Naive thymus-derived CD4-positive, alpha-beta T cell (primary cell): ENCODE results near the gene ERH. TPM values are rescaled to one million over a fixed set of nuclear protein-coding genes. Genes with fewer than 3 reads are reported as not detected.

ENCODE experiments used
- ATAC-seq: fragments of 150-1000 bp; cut with Tn5 transposase; 2 replicates; pipeline ENCODE4 v1.10.0; 2021; ENCODE audit warnings: mild to moderate bottlenecking, moderate library complexity
- CTCF ChIA-PET: fragments of 350-600 bp; sonication (Branson Sonifier 250); formaldehyde crosslinking; loops from one replicate; lab custom pipeline; 2021; ENCODE audit warnings: antibody characterized with exemption; lab: Charles Lee
- POLR2A ChIA-PET: fragments of 350-600 bp; sonication (Branson Sonifier 250); formaldehyde crosslinking; loops from one replicate; lab custom pipeline; 2021; ENCODE audit warnings: antibody characterized with exemption, inconsistent platforms; lab: Charles Lee
- DNase-seq, 9 donors: peaks; one replicate each; pipeline versions ENCODE4 v3.0.0 to v3.0.0-alpha.2; 2020 to 2022; ENCODE audit warnings: mixed read lengths in 1 of 9
- H3K27ac ChIP-seq: one replicate; pipeline ENCODE4 v1.7.0; 2013; ENCODE audit warnings: mild to moderate bottlenecking, low read depth, low read length, moderate library complexity
- H3K27me3 ChIP-seq, 2 donors: one replicate each; pipeline ENCODE4 v1.7.0; 2013; ENCODE audit warnings: low read length in 2 of 2, mild to moderate bottlenecking in 2 of 2, moderate library complexity in 2 of 2; ENCODE audit not compliant: control insufficient read depth in 2 of 2, insufficient read depth in 2 of 2
- H3K36me3 ChIP-seq, 3 experiments: 1 replicate in 2 of 3; 2 replicates in 1 of 3; pipeline ENCODE4 v1.7.0; 2013; ENCODE audit warnings: low read length in 3 of 3, mild to moderate bottlenecking in 3 of 3, moderate library complexity in 1 of 3; ENCODE audit not compliant: insufficient read depth in 3 of 3, control insufficient read depth in 2 of 3
- H3K4me1 ChIP-seq, 2 donors: one replicate each; pipeline ENCODE4 v1.7.0; 2013; ENCODE audit warnings: low read length in 2 of 2, mild to moderate bottlenecking in 2 of 2, moderate library complexity in 1 of 2; ENCODE audit not compliant: control insufficient read depth in 2 of 2, insufficient read depth in 2 of 2
- H3K4me3 ChIP-seq: 2 replicates; pipeline ENCODE4 v1.7.0; 2013; ENCODE audit warnings: mild to moderate bottlenecking, low read length
- H3K9me3 ChIP-seq, 3 experiments: 1 replicate in 2 of 3; 2 replicates in 1 of 3; pipeline ENCODE4 v1.7.0; 2013; ENCODE audit warnings: low read length in 3 of 3; ENCODE audit not compliant: control insufficient read depth in 2 of 3
- H3K27ac Mint-ChIP-seq, 9 donors: one replicate each; pipeline ENCODE4 v1.8.0; 2020 to 2022; ENCODE audit warnings: mixed read lengths in 9 of 9, mild to moderate bottlenecking in 8 of 9, moderate library complexity in 5 of 9, inconsistent platforms in 2 of 9
- H3K27me3 Mint-ChIP-seq, 5 donors: one replicate each; pipeline ENCODE4 v1.8.0; 2021 to 2022; ENCODE audit warnings: mixed read lengths in 5 of 5, mild to moderate bottlenecking in 1 of 5
- H3K36me3 Mint-ChIP-seq, 5 donors: one replicate each; pipeline ENCODE4 v1.8.0; 2020 to 2022; ENCODE audit warnings: mixed read lengths in 5 of 5, mild to moderate bottlenecking in 3 of 5, inconsistent platforms in 1 of 5
- H3K4me1 Mint-ChIP-seq, 7 donors: one replicate each; pipeline ENCODE4 v1.8.0; 2020 to 2022; ENCODE audit warnings: mixed read lengths in 7 of 7, mild to moderate bottlenecking in 3 of 7, inconsistent platforms in 1 of 7
- H3K4me3 Mint-ChIP-seq, 10 donors: one replicate each; pipeline ENCODE4 v1.8.0; 2020 to 2022; ENCODE audit warnings: mild to moderate bottlenecking in 10 of 10, mixed read lengths in 10 of 10, moderate library complexity in 6 of 10, inconsistent platforms in 2 of 10
- H3K9me3 Mint-ChIP-seq, 11 donors: one replicate each; pipeline ENCODE4 v1.8.0; 2020 to 2022; ENCODE audit warnings: mixed read lengths in 11 of 11, mild to moderate bottlenecking in 4 of 11, inconsistent platforms in 1 of 11, moderate library complexity in 1 of 11
- intact Hi-C, 2 donors: fragments of 100-400 bp; cut with micrococcal nuclease; formaldehyde crosslinking; loops; one replicate each; pipeline ENCODE4 v1.15.1; 2023
- polyA plus RNA-seq, 2 donors: library from polyadenylated mRNA; unstranded; fragments of 300-500 nt; fragmentation: Illumina TruSeq; gene quantifications; one replicate each; pipeline ENCODE4 v1.2.3, GENCODE V29; 2021
- total RNA-seq, 6 experiments: library from RNA in 5 of 6; stranded (reverse) in 5 of 6; gene quantifications; 1 replicate in 5 of 6; 2 replicates in 1 of 6; pipeline ENCODE4 v1.2.3 and lab custom pipeline; 2021 to 2026

The ERH gene
- total RNA-seq (100 to 1,000 TPM in 2 of 5 experiments, 10 to 100 TPM in 3; 85.1 to 330 (median 96.3) TPM), polyA plus RNA-seq (10 to 100 TPM; 26.4 to 67.9 TPM), total RNA-seq (lab: John Stamatoyannopoulos, UW) (18.8 reads per million, percentile 49 among the genes with 10 or more reads in this experiment)

DNA sequence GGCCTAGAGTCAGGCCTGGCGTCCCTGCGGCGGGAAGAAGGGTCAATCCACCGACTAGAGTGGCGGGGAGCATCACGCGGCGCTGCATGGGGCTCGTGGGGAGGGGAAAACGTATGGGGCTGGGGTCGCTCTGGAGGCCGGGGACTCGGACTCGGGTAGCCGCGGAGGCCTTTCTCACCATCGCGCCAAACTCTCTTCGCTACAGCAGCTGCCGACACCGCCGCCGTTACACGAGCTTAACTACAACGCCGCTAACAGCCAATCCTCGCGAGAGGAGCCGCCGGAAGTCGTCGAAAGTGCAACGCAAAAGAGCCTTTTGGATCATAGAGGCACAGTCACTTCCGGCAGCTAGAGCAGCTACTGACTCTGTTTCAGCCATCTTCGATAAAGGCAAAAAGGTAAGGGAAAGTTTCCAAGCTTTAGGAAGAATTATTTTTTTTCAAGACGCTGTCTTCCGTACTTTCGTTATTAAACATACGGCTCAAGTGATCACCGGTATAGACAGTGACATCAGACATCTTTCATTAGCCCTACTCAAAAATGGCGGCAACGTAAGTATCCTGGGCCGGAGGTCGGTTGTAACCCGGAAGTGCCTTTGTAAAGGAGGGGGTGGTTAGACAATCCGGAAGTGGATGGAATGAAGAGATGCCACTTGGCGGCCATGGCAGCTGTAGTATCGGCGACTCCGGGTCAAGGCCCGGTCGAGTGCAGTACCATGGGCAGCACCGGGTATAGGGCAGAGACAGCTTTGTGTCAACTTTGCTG lies at the start of gene ERH, which contains the start of gene SLC39A9:
Gene ERH, minus strand, starts transcription at position 247 of the 765 bp plus-strand sequence. Its CDS starts 66 bp downstream, at position 181.
Gene SLC39A9, plus strand, starts transcription at position 640 of the 765 bp plus-strand sequence. CDS start 678 bp downstream, outside the sequence.
- intact Hi-C loops, result loop anchor here (1.0 to 10.0 kb wide), 16 partner anchors 44 to 1724 kb away; partner anchors contain the start of genes EXD2 (in 2 of the 2), ZFYVE26 (in 2 of the 2), COX16 (in 1 of the 2) and DCAF5 (in 1 of the 2)

DNA sequence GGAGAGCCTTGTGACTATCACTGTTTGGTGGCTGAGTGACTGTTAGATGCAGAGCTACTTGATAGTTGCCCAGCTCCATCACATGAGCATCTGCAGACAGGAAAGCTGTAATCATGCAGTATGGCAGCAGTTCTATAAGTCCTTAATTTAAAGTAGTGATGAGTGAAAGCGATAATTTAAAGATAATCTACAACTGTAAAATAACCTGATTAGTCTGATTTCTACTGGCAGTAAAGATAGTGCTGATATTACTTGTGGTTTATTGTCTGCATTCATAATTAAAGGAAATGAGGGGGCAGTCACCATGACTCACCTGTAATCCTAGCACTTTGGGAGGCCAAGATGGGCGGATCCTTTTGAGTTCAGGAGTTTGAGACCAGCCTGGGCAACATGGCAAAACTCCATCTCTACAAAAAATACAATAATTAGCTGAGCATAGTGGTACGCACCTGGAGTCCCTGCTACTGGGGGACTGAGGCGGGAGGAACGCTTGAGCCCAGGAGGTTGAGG lies 45.3 kb upstream of the ERH start:
- Mint-ChIP-seq H3K9me3 (no peaks in the 10 kb centered on the region), H3K4me1 (peaks cover 0 to 14% (median 4%) of the 10 kb centered on the region in 7 donors), H3K27me3 (no peaks in the 10 kb centered on the region), H3K4me3 (no peak overlapping the region), H3K27ac (no peak overlapping the region), H3K36me3 (peaks cover 6 to 50% (median 33%) of the 10 kb centered on the region in 5 donors)
- Histone ChIP-seq H3K27me3 (no peaks in the 10 kb centered on the region), H3K9me3 (no peaks in the 10 kb centered on the region), H3K36me3 (peaks cover 6 to 19% (median 6%) of the 10 kb centered on the region in 3 experiments), H3K4me1 (no peaks in the 10 kb centered on the region), H3K4me3 (no peak overlapping the region), H3K27ac (no peak overlapping the region)
- intact Hi-C loops, result no loop called here
- ATAC-seq (no peak), DNase-seq (no peak)
- CTCF ChIA-PET, result interaction anchor here (1.4 kb wide), 1 partner anchor 15 kb away, joined by 4 read pairs; no protein-coding TSS in a partner anchor
- POLR2A ChIA-PET, result no interaction called here

More for the DNA sequence above, at the start of gene ERH, which contains the start of gene SLC39A9:
- ATAC-seq (peak; percentile 93), DNase-seq (peak; percentile 78 to 97 (median 94))
- Histone ChIP-seq H3K4me1 (peaks cover 31 to 52% of the 10 kb centered on the region in 2 donors), H3K27ac (peak within 1 kb of the TSS; percentile 86), H3K27me3 (no peaks in the 10 kb centered on the region), H3K9me3 (no peaks in the 10 kb centered on the region), H3K36me3 (peaks cover 10 to 32% (median 17%) of the 10 kb centered on the region in 3 experiments), H3K4me3 (peak within 1 kb of the TSS; percentile 81)
- peaks cover 0 to 30% (median 20%) of the 10 kb centered on the region in 5 donors for H3K36me3 Mint-ChIP-seq
- H3K27ac Mint-ChIP-seq, result peak within 1 kb of the TSS; percentile 98 to 100 (median 100)
- peaks cover 39 to 93% (median 73%) of the 10 kb centered on the region in 7 donors for H3K4me1 Mint-ChIP-seq
- ChIA-PET CTCF (interaction anchor here (0.6 to 1.8 kb wide), 3 partner anchors 248 to 1146 kb away, joined by 3 read pairs; no protein-coding TSS in a partner anchor), POLR2A (interaction anchor here (0.5 to 2.4 kb wide), 14 partner anchors 10 to 1720 kb away, joined by 3 to 10 read pairs (median 4); partner anchors contain the start of genes COX16, EXD2 and SRSF5)
- H3K4me3 Mint-ChIP-seq, result peak within 1 kb of the TSS; percentile 89 to 100 (median 97)
- H3K27me3 Mint-ChIP-seq, result no peaks in the 10 kb centered on the region
- no peaks in the 10 kb centered on the region for H3K9me3 Mint-ChIP-seq

DNA sequence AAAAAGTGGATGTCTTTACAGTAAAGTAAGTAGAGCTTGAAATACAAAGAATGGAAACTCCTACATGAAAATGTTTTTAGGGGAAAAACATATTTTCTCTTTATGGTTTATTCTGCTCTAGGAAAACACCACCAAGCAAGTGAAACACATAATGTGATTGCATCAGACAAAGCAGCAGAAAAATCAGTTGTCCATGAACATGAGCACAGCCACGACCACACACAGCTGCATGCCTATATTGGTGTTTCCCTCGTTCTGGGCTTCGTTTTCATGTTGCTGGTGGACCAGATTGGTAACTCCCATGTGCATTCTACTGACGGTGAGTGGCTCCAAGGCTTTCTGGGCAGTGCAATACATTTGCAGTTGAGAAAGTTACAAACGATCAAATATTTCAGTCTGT lies 43.8 kb upstream of the ERH start:
- no peaks in the 10 kb centered on the region for H3K4me1 ChIP-seq
- Mint-ChIP-seq H3K36me3 (peaks cover 6 to 50% (median 33%) of the 10 kb centered on the region in 5 donors), H3K9me3 (no peaks in the 10 kb centered on the region), H3K4me3 (peak overlapping the region in 1 of 10 donors; percentile 8), H3K4me1 (peaks cover 0 to 14% (median 4%) of the 10 kb centered on the region in 7 donors), H3K27me3 (no peaks in the 10 kb centered on the region), H3K27ac (no peak overlapping the region)
- CTCF ChIA-PET, result no interaction called here
- H3K9me3 ChIP-seq, result no peaks in the 10 kb centered on the region
- no peak overlapping the region for H3K4me3 ChIP-seq
- H3K27me3 ChIP-seq, result no peaks in the 10 kb centered on the region
- intact Hi-C loops, result no loop called here
- POLR2A ChIA-PET, result no interaction called here
- H3K36me3 ChIP-seq, result peaks cover 6 to 19% (median 6%) of the 10 kb centered on the region in 3 experiments
- no peak overlapping the region for H3K27ac ChIP-seq
- DNase-seq (no peak), ATAC-seq (no peak)

DNA sequence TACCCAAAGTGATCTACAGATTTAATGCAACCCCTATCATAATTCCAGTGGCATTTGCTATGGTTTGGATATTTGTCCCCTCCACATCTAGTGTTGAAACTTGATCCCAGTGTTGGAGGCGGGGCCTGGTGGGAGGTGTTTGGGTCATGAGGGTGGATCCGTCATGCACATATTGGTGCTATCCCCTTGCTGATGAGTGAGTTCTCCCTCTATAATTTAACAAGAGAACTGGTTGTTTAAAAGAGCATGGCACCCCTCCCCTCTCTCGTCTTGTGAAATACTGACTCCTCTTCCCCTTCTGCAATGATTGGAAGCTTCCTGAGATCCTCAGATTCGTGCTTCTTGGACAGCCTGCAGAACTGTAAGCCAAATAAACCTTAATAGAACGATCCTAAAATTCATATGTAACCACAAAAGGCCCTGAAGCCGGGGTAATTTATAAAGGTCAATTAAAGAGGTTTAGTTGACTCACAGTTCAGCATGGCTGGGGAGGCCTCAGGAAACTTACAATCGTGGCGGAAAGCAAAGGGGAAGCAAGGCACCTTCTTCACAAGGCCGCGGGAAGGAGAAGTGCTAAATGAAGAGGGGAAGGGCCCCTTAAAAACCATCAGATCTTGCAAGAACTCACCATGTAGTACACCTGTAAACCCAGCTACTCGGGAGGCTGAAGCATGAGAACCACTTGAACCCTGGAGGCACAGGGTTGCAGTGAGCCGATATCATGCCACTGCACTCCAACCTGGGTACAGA lies 41.6 kb upstream of the ERH start:
- no peak for DNase-seq
- Mint-ChIP-seq H3K4me3 (no peak overlapping the region), H3K27me3 (no peaks in the 10 kb centered on the region), H3K27ac (no peak overlapping the region), H3K4me1 (peaks cover 7 to 18% (median 12%) of the 10 kb centered on the region in 7 donors), H3K36me3 (peaks cover 6 to 41% (median 23%) of the 10 kb centered on the region in 5 donors), H3K9me3 (no peaks in the 10 kb centered on the region)
- Histone ChIP-seq H3K27me3 (no peaks in the 10 kb centered on the region), H3K9me3 (no peaks in the 10 kb centered on the region), H3K4me1 (no peaks in the 10 kb centered on the region), H3K4me3 (no peak overlapping the region), H3K27ac (no peak overlapping the region), H3K36me3 (peaks cover 6 to 19% (median 6%) of the 10 kb centered on the region in 3 experiments)
- ATAC-seq, result no peak
- CTCF ChIA-PET, result no interaction called here
- intact Hi-C loops, result no loop called here
- POLR2A ChIA-PET, result no interaction called here

DNA sequence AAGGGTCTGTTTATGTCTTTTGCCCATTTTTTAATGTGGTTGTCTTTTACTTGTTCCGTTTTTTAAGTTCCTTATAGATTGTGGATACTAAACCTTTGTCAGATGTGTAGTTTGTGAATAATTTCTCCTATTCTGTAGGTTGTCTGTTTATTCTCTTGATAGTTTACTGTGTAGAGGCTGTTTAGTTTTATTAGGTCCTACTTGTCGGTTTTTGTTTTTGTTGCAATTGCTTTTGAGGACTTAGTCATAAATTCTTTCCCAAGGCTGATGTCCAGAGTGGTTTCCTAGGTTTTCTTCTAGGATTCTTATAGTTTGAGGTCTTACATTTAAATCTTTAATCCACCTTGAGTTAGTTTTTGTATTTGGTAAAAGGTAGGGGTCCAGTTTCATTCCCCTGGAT lies 34.3 kb upstream of the ERH start:
- DNase-seq (no peak), ATAC-seq (no peak)
- Histone ChIP-seq H3K4me3 (no peak overlapping the region), H3K4me1 (no peaks in the 10 kb centered on the region), H3K9me3 (no peaks in the 10 kb centered on the region), H3K27me3 (no peaks in the 10 kb centered on the region), H3K27ac (no peak overlapping the region), H3K36me3 (peaks cover 0 to 7% (median 0%) of the 10 kb centered on the region in 3 experiments)
- intact Hi-C loops, result no loop called here
- peaks cover 3 to 35% (median 20%) of the 10 kb centered on the region in 7 donors for H3K4me1 Mint-ChIP-seq
- H3K27me3 Mint-ChIP-seq, result no peaks in the 10 kb centered on the region
- no peak overlapping the region for H3K4me3 Mint-ChIP-seq
- H3K36me3 Mint-ChIP-seq, result peaks cover 6 to 47% (median 35%) of the 10 kb centered on the region in 5 donors
- ChIA-PET CTCF (no interaction called here), POLR2A (no interaction called here)
- H3K27ac Mint-ChIP-seq, result no peak overlapping the region
- H3K9me3 Mint-ChIP-seq, result peaks cover 0 to 2% (median 0%) of the 10 kb centered on the region in 11 donors
